Stimulated activated CD8-positive, alpha-beta memory T cell treated with anti-CD3 and anti-CD28 coated beads, Interleukin-12 subunit alpha, Interleukin-12 subunit beta, amount 100 ng/mL, for 4 hours (primary cell): Measurements from ENCODE around the gene CCDC88C.
A peak's percentile ranks its signal among the peaks of the same experiment; 100 is the strongest.
"Not testable (repeated sequence)": the region's sequence is repeated elsewhere in the genome, so short reads cannot be mapped to it uniquely, and the experiment has no call there.

Experiments used
- DNase-seq: peaks from one replicate; pipeline ENCODE4 v3.0.0-alpha.2; 2020; ENCODE audit warnings: low read depth

CCDC88C gene

GRCh38 chr14:91417120-91417982, at the start of gene CCDC88C:
Gene CCDC88C (minus strand): TSS chr14:91417820. CDS start chr14:91417690, 130 bp downstream.
- peak; percentile 74 for DNase-seq

GRCh38 chr14:91466192-91466591, 48.6 kb upstream of the CCDC88C start:
- no peak for DNase-seq

GRCh38 chr14:91464615-91465205, 47.1 kb upstream of the CCDC88C start:
- no peak for DNase-seq

- no peak for DNase-seq
These were observed 41.0 kb upstream of the CCDC88C start for GRCh38 chr14:91458612-91459011.

- no peak for DNase-seq
These were observed 38.7 kb upstream of the CCDC88C start for GRCh38 chr14:91456283-91456682.

GRCh38 chr14:91454580-91454979, 37.0 kb upstream of the CCDC88C start:
- DNase-seq: no peak

- no peak for DNase-seq
These were observed 36.5 kb upstream of the CCDC88C start for GRCh38 chr14:91454155-91454554.

GRCh38 chr14:91453744-91454143, 36.1 kb upstream of the CCDC88C start:
- DNase-seq: no peak

- DNase-seq: no peak
These were observed 26.9 kb upstream of the CCDC88C start for GRCh38 chr14:91444335-91445020.

- DNase-seq: no peak
These were observed 21.7 kb upstream of the CCDC88C start for GRCh38 chr14:91439345-91439744.

GRCh38 chr14:91438845-91439244, 21.2 kb upstream of the CCDC88C start:
- DNase-seq: no peak

GRCh38 chr14:91436266-91436665, 18.6 kb upstream of the CCDC88C start:
- not testable (repeated sequence) for DNase-seq

- no peak for DNase-seq
These were observed 11.8 kb upstream of the CCDC88C start for GRCh38 chr14:91429385-91429784.

GRCh38 chr14:91428931-91429330, 11.3 kb upstream of the CCDC88C start:
- DNase-seq: not testable (repeated sequence)

- not testable (repeated sequence) for DNase-seq
These were observed 7.9 kb upstream of the CCDC88C start for GRCh38 chr14:91425531-91425944.

- no peak for DNase-seq
These were observed 7.4 kb upstream of the CCDC88C start for GRCh38 chr14:91424813-91425530.

- no peak for DNase-seq
These were observed 3.1 kb upstream of the CCDC88C start for GRCh38 chr14:91420686-91421085.

- no peak for DNase-seq
These were observed 1.8 kb upstream of the CCDC88C start for GRCh38 chr14:91419451-91419850.

GRCh38 chr14:91419044-91419397, 1.4 kb upstream of the CCDC88C start:
- no peak for DNase-seq

- peak; percentile 75 for DNase-seq
These were observed 895 bp upstream of the CCDC88C start for GRCh38 chr14:91418387-91419043.

- no peak for DNase-seq
These were observed 365 bp upstream of the CCDC88C start for GRCh38 chr14:91417983-91418386.

GRCh38 chr14:91416744-91417119, 888 bp downstream of the CCDC88C start:
- no peak for DNase-seq
